Stimulated activated naive CD8-positive, alpha-beta T cell treated with anti-CD3 and anti-CD28 coated beads, Interleukin-15, amount 100 ng/mL, for 72 hours (primary cell): ENCODE data around the gene CITED1.
A peak's percentile ranks its signal among the peaks of the same experiment; 100 is the strongest.
"Not testable (repeated sequence)": the region's sequence is repeated elsewhere in the genome, so short reads cannot be mapped to it uniquely, and the experiment has no call there.

Source experiments
- ATAC-seq: fragments of 150-1000 bp; cut with Tn5 transposase; 2 replicates; pipeline ENCODE4 v1.10.0; 2021; ENCODE audit warnings: mild to moderate bottlenecking, moderate library complexity
- DNase-seq, 2 donors: peaks; one replicate each; pipeline ENCODE4 v3.0.0; 2021 to 2022
- H3K27ac Mint-ChIP-seq, 2 donors: one replicate each; pipeline ENCODE4 v1.8.0; 2022; ENCODE audit warnings: mild to moderate bottlenecking in 2 of 2, mixed read lengths in 2 of 2, moderate library complexity in 2 of 2
- H3K27me3 Mint-ChIP-seq: one replicate; pipeline ENCODE4 v1.8.0; 2022; ENCODE audit warnings: mixed read lengths
- H3K4me1 Mint-ChIP-seq: one replicate; pipeline ENCODE4 v1.8.0; 2022; ENCODE audit warnings: mild to moderate bottlenecking, mixed read lengths
- H3K4me3 Mint-ChIP-seq, 2 donors: one replicate each; pipeline ENCODE4 v1.8.0; 2022; ENCODE audit warnings: mild to moderate bottlenecking in 2 of 2, mixed read lengths in 2 of 2, moderate library complexity in 1 of 2
- H3K9me3 Mint-ChIP-seq, 2 donors: one replicate each; pipeline ENCODE4 v1.8.0; 2022; ENCODE audit warnings: mixed read lengths in 2 of 2

Gene CITED1, protein sequence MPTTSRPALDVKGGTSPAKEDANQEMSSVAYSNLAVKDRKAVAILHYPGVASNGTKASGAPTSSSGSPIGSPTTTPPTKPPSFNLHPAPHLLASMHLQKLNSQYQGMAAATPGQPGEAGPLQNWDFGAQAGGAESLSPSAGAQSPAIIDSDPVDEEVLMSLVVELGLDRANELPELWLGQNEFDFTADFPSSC

DNA sequence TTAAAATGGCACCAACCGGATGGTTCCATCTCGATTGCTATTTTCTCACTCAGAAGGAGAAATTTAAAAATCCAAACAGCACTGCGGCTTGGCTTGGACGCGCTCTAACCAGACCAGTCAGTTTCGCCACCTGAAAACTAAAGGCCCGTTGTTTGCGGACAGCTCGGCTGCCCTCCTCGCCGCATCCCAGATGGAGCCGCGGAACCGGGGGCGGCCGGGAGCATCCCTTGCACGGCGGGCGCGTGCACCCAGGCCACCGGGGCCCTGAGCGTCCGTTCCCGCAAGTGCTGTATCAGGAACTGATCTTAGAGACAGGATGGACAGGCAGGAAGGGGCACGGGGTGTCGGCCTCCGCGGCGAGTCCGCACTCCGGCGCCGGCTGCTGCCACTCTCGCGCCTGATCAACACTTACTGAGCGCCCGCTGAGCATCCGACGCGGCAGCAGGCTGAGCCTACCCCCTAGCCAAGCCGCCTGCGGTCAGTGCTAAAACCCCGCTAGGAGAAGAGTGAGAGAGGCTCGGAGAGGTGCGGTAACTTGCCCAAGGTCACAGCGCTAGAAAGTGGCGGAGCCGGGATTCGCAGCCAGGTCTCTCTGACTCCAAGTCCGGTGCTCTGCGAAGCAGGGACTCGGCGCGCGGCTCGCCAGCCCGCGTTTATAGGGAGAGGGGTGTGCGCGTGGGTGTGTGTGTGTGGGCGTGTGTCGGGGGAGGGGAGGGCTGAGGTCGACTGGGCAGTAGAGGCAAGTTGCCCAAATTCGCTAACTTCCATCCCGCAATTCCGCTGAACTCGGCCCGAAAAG is at the start of gene CITED1:
Gene CITED1 (minus strand): TSS at position 629 of the 799 bp plus-strand sequence. CDS start 3,045 bp downstream, outside the sequence.
- ATAC-seq: peak; percentile 62
- Mint-ChIP-seq H3K4me1 (peaks cover 42% of the 10 kb centered on the region), H3K9me3 (no peaks in the 10 kb centered on the region), H3K4me3 (peak within 1 kb of the TSS; percentile 87 to 89), H3K27ac (peak within 1 kb of the TSS; percentile 85 to 88), H3K27me3 (peaks cover 85% of the 10 kb centered on the region)
- DNase-seq: peak in 1 of 2 donors; percentile 22

DNA sequence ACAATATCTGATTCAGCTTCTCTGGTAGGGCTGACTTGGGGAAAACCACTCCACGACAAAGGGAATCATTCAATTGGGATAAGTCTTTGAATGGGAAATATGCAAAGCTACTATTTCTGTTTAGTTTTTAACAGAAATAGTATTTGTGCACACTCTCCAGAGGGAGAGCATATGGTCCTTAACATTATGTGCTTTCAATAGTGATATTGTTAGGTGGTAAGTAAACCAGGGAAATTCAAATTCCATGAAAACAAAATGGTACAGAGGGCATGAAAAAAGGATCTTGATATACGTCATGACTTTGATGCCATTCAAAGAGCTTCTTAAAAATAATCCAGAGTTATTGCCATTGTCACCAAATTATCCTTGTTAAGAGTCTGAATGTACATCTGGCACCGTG is 47.1 kb upstream of the CITED1 start:
- H3K27ac Mint-ChIP-seq: no peak overlapping the region
- DNase-seq (no peak), ATAC-seq (no peak)
- H3K4me1 Mint-ChIP-seq: peaks cover 13% of the 10 kb centered on the region
- no peaks in the 10 kb centered on the region for H3K9me3 Mint-ChIP-seq
- H3K27me3 Mint-ChIP-seq: no peaks in the 10 kb centered on the region
- H3K4me3 Mint-ChIP-seq: no peak overlapping the region

DNA sequence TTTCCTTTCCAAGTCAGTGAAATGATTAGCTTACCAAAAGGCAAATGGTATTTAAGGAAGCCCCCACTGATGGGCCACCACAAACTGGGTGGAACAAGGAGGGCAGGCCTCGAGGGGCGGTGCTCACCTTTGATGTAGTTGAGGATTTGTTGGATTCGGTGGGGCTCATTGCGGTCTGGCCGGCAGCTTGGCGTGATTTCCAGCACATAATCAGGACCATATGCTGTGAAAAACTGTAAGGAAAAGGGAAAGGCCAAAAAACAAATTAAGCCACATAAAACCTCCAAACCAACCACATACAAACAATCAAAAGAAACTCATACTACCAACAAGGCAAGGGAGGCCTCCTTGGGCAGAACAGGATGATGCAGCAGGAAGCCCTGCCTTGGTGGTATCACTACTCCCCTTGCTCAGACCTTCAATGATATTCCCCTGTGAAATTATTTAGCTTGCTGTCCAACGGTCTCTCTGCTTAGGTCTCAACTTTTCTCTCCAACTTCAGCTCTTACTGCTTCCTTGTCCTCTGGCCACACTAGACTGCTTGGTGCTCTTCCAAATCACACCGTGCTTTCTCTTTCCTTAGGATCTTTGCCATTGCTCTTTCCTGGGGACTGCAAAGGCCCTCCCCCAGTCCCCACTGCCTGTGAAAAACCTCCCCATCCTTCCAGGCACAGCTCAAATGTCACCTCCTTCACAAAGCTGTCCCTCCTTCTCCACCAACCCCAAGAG is 46.1 kb upstream of the CITED1 start:
- DNase-seq (no peak), ATAC-seq (no peak)
- Mint-ChIP-seq H3K4me1 (peaks cover 13% of the 10 kb centered on the region), H3K9me3 (no peaks in the 10 kb centered on the region), H3K4me3 (no peak overlapping the region), H3K27me3 (no peaks in the 10 kb centered on the region), H3K27ac (no peak overlapping the region)

DNA sequence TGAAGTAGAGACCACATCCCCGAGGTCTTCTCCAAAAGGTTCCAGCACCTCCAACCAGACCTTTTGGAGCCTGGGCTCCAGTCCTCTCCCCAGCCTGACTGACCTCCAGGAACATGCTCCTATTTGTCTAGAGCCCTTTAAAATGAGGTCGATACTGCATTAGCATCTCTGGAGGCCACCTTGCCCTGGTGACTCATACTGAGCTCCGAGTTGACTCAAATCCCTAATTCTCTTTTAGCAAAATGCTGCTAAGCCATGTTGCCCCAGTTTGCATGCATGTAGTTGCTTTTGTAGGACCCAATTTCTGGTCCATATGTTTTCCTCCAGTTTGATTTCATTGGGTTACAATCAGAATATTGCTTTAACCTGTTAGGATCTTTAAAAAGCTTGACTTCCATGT is 43.5 kb upstream of the CITED1 start:
- H3K27ac Mint-ChIP-seq: no peak overlapping the region

DNA sequence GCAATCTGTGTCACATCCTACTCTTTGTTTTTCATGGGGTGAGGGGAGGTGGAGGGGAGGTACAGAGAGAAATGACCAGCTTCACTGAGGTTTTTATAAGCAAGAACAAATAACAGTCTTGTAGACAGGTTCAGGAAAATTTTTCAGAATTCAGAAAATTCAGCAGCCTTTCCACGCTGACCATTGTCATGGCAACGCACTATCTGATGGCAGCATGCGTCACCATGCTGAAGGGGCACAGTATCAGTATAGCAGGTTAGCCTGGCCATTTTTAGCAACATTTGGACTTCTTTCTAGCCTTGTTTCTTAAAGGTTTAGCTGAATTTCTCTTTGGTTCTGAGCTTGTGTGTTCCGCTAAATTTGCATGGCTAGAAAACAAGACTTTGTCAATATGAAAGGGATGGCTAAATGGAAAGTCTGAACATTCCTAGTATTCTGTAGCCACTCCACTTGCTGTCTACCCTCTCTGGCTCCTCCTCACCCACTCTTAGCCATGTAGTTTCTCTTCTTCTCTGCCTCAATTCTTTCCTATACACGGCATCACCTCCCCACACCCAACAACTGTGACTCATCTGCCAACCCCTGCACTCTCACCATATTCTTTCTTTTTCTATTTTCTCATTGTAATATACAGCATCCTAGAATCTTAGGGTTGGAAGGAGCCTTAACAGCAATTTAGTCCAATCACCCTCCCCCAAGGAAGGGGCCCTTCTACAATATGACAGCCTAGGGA is 42.7 kb upstream of the CITED1 start:
- Mint-ChIP-seq H3K9me3 (no peaks in the 10 kb centered on the region), H3K27ac (no peak overlapping the region), H3K27me3 (no peaks in the 10 kb centered on the region), H3K4me3 (no peak overlapping the region), H3K4me1 (peaks cover 13% of the 10 kb centered on the region)
- DNase-seq (peak in 1 of 2 donors; percentile 8), ATAC-seq (peak; percentile 76)

More for the DNA sequence above, 43.5 kb upstream of the CITED1 start:
- DNase-seq (peak in 1 of 2 donors; percentile 17), ATAC-seq (peak; percentile 85)
- H3K4me1 Mint-ChIP-seq: peaks cover 13% of the 10 kb centered on the region
- no peaks in the 10 kb centered on the region for H3K27me3 Mint-ChIP-seq
- H3K4me3 Mint-ChIP-seq: peak overlapping the region in 1 of 2 donors; percentile 35
- no peaks in the 10 kb centered on the region for H3K9me3 Mint-ChIP-seq

DNA sequence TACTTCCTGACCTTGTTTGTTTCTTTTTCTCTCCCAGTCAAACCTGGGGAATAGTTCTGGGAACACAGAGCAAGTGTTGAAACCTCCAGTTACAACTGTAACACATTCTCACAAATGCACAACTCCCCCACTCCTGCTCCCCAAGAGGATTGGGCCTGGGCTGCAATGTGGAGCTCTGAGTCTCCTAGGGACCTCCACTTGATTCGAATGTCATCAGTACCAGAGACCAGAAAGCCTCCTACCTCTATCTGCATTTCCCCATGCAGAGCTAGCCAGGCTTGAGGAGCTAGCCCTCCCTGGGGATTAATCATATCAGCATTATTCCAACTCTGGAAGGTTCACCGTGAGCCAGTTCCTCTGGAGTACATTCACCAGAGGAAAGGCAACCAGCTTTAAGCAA is 41.7 kb upstream of the CITED1 start:
- Mint-ChIP-seq H3K4me3 (no peak overlapping the region), H3K9me3 (no peaks in the 10 kb centered on the region), H3K27ac (no peak overlapping the region), H3K27me3 (no peaks in the 10 kb centered on the region), H3K4me1 (peaks cover 13% of the 10 kb centered on the region)
- DNase-seq: no peak
- ATAC-seq: no peak

DNA sequence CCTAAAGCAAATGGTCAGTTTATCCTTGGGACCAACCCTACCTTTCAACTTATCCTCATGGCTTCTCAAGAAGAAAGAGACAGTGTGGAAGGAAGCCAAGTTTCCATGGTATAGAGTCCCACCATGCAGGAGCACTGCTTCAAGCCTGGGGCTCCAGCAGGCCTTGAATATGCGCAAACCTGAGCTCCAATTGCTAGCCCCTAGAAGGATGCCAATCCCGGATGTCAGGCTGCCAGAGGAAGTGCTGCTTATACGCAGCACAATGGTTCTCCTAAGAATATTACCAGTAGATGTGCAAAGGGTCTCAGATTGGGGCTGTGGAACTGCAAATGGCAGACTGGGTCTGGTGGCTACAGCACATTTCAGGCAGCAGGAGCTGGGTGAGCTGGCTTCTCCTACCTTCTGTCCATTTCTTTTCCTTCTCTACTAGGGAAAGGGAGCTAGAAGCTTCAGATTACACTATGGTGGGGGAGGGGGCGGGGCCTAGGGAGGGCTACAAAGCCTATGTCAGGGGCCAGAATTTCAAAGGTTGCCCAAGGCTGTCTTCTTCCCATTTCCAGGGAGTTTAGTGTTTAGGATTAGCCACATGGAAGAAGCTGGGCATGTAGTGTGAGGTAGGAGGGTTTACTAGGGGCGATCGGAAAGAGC is 40.7 kb upstream of the CITED1 start:
- ATAC-seq (no peak), DNase-seq (no peak)
- H3K4me1 Mint-ChIP-seq: peaks cover 13% of the 10 kb centered on the region
- no peaks in the 10 kb centered on the region for H3K9me3 Mint-ChIP-seq
- H3K4me3 Mint-ChIP-seq: no peak overlapping the region
- no peak overlapping the region for H3K27ac Mint-ChIP-seq
- H3K27me3 Mint-ChIP-seq: no peaks in the 10 kb centered on the region

DNA sequence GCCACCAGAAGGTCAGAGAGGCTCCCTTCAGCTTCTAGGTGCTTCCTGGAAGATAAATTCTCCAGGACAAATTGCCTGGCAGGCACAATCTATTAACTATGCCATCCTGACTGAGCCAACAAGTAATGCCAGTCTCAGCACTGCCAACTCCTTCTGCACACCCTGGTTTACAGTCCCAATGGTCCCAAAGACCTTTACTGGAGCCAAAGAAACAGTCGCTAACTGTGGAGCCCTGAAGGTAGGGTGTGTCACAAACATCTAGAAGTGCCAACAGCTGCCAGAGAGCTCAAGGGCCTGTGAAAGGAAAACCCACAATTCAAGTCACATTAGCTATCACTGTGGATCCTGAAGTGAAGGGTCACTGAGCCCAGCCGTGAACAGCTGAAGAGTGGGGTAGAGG is 34.9 kb upstream of the CITED1 start:
- H3K4me1 Mint-ChIP-seq: no peaks in the 10 kb centered on the region
- no peak overlapping the region for H3K4me3 Mint-ChIP-seq
- H3K27ac Mint-ChIP-seq: no peak overlapping the region
- H3K27me3 Mint-ChIP-seq: no peaks in the 10 kb centered on the region
- DNase-seq: no peak
- H3K9me3 Mint-ChIP-seq: no peaks in the 10 kb centered on the region
- no peak for ATAC-seq

DNA sequence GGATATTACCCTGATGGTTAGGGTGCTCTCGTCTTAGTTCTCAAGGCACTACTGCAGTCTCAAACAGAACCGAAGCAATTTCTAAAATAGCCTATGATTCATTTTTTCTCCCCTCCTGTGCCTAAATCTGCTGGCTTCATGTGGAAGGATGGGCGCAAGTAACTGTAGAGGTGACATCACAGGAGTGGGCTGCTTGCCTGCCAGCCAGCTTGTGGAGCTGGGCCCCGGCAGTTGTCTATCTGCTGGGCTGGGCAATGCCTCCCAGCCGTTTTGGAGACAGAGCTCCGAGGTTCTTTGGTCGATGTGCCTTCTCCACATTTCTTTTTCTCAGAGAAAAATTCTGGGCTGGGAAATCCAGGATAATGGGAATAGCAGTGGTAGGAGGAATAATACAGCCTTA is 34.3 kb upstream of the CITED1 start:
- no peak for ATAC-seq
- H3K27ac Mint-ChIP-seq: no peak overlapping the region
- H3K9me3 Mint-ChIP-seq: no peaks in the 10 kb centered on the region
- no peak overlapping the region for H3K4me3 Mint-ChIP-seq
- H3K4me1 Mint-ChIP-seq: no peaks in the 10 kb centered on the region
- H3K27me3 Mint-ChIP-seq: no peaks in the 10 kb centered on the region
- no peak for DNase-seq

DNA sequence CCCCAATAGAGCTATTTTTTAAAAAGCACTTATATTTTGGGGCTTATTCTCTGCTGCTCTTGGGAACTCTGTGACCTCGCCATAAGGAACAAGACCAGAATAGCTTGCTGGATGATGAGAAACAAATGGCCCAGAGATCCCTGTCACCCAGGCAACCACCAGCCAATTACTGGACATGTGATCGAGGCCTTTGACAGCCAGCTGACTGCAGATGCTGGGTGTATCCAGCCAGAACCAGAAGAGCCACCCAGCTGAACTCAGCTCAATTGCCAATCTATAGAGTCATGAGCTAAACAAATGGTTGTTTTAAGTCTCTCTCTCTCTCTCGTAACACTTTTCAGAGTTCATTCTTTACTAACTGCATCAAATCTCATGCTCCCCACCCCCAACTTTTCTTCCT is 24.4 kb upstream of the CITED1 start:
- no peak for DNase-seq
- H3K4me3 Mint-ChIP-seq: no peak overlapping the region
- H3K4me1 Mint-ChIP-seq: no peaks in the 10 kb centered on the region
- H3K9me3 Mint-ChIP-seq: peaks cover 0 to 4% of the 10 kb centered on the region in 2 donors
- no peaks in the 10 kb centered on the region for H3K27me3 Mint-ChIP-seq
- ATAC-seq: no peak
- no peak overlapping the region for H3K27ac Mint-ChIP-seq

DNA sequence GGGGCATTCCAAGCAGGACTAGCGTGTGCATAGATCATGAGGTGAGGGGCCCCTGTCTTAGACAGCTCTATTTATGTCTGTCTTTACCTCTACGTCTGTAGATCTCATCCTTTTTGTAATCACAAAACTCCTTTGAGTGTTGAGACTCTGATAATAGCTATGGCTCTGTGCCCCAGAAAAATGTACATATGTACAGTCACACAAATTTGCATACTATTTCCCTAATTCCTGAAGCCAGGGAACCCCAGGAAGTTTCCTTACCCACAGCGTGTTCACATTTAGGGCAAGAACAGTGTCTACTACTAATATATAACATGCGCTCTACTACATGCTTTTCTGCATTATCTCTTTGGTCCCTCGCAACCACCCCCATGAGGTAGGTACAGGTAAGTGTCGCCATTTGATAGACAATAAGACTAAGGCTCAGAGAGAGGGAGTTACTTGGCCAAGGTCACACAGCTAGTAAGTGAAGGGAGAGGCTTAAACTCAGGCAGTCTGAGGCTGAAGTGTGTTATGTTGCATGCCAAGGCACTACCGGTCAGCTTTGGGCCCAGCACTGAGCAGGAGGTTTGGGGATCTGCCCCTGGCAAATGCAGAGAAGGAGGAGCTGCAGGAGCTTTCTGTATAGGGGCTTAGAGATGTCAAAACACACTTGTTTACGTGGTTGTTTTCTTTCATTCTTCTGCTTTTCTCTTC is 21.0 kb upstream of the CITED1 start:
- H3K9me3 Mint-ChIP-seq: peaks cover 0 to 4% of the 10 kb centered on the region in 2 donors
- H3K27me3 Mint-ChIP-seq: no peaks in the 10 kb centered on the region
- H3K4me3 Mint-ChIP-seq: no peak overlapping the region
- no peak for DNase-seq
- ATAC-seq: no peak
- H3K4me1 Mint-ChIP-seq: no peaks in the 10 kb centered on the region
- no peak overlapping the region for H3K27ac Mint-ChIP-seq

DNA sequence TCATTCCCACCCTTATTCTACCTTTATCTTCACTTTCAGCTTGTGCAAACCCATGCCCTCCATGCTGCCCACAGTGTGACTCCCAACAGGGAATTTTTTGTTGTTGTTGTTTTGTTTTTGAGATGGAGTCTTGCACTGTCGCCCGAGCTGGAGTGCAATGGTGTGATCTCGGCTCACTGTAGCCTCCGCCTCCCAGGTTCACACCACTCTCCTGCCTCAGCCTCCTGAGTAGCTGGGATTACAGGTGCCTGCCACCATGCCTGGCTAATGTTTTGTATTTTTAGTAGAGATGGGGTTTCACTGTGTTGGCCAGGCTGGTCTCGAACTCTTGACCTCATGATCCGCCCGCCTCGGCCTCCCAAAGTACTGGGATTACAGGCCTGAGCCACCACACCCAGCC is 13.9 kb upstream of the CITED1 start:
- not testable (repeated sequence) for H3K9me3 Mint-ChIP-seq, H3K4me1 Mint-ChIP-seq, DNase-seq, H3K27me3 Mint-ChIP-seq, H3K4me3 Mint-ChIP-seq, ATAC-seq, H3K27ac Mint-ChIP-seq

DNA sequence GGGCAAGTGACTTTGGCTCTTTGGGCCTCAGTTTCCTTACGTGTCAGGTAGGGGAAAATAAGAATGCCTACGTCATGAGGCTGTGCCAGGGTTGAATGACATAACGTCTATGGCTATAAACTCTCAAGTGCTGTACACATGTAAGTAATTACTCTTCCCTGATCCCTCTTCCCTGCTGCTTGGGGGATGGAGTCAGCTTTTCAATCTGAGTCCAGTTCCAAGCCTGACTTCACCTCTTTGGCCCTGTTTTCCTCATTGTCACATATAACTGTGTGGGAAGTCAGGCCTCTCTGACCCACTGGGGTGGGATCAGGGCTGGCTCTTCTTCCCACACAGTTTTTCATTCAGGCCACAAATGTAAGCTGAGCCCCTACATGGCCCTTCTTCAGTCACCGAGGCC is 11.4 kb upstream of the CITED1 start:
- Mint-ChIP-seq H3K27me3 (peaks cover 9% of the 10 kb centered on the region), H3K9me3 (no peaks in the 10 kb centered on the region), H3K4me3 (no peak overlapping the region), H3K4me1 (no peaks in the 10 kb centered on the region), H3K27ac (no peak overlapping the region)
- ATAC-seq (no peak), DNase-seq (no peak)

DNA sequence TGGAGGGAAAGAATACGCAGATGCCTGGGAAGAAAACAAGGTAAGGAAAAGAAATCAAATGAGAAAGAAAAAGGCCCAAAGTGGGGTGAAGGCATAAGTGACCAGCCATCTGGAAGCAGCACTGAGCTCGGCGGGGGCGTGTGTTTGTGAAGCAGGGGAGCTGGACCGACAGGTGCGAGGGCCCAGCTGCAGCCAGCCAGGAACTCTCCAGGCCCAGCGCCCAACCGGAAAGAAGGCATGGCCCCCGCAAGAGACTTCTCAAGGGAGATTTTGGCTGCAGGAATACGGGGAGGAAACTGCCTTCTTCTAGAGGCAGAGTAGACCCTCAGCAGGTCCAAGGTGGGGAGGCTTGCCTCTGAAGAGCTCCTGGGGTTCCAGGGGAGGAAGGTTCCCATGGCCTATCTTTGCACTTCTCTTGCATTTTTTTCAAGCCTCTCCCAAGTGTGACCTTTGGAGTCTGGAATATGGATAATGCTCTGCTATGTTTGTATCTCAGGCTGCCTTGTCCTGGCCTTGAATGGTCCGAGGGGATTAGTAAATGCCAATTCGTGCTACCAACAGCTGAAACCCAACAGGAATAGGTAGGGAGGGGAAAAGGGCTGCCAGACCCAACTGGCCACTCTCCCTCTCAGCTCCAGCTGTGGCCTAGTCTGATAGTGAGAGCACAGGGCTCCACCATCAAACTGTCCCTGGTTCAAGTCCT is 10.8 kb upstream of the CITED1 start:
- ATAC-seq (no peak), DNase-seq (no peak)
- H3K4me1 Mint-ChIP-seq: no peaks in the 10 kb centered on the region
- no peak overlapping the region for H3K27ac Mint-ChIP-seq
- no peaks in the 10 kb centered on the region for H3K9me3 Mint-ChIP-seq
- H3K27me3 Mint-ChIP-seq: peaks cover 10% of the 10 kb centered on the region
- no peak overlapping the region for H3K4me3 Mint-ChIP-seq
